OCI-LY3 (cell line): ENCODE results near the gene IL1RAP.

Experiments
- H2AFZ ChIP-seq: fragments of 200-600, 300-600 bp; shearing (Covaris generic); 2 replicates; pipeline ENCODE4 v1.6.0; 2014; ENCODE audit warnings: antibody characterized with exemption, low read depth, low read length
- H3K27ac ChIP-seq: fragments of 200-600, 300-600 bp; sonication (generic); 2 replicates; pipeline ENCODE4 v1.5.1; 2014; ENCODE audit warnings: mild to moderate bottlenecking, low read length, moderate library complexity, mixed read lengths
- H3K27me3 ChIP-seq: fragments of 200-600, 300-600 bp; sonication (generic); 2 replicates; pipeline ENCODE4 v1.6.1; 2014; ENCODE audit warnings: low read depth, low read length, mixed read lengths
- H3K36me3 ChIP-seq: fragments of 200-600, 300-600 bp; sonication (generic); replicated peaks from 2 replicates; pipeline ENCODE3; 2014; ENCODE audit warnings: low read depth, low read length, mixed read lengths
- H3K4me1 ChIP-seq: fragments of 300-600, 200-600 bp; sonication (generic); 2 replicates; pipeline ENCODE4 v1.6.1; 2014; ENCODE audit warnings: low read length, mixed read lengths
- H3K4me2 ChIP-seq: fragments of 200-600, 300-600 bp; sonication (generic); 2 replicates; pipeline ENCODE4 v1.6.1; 2014; ENCODE audit warnings: low read length, mixed read lengths
- H3K4me3 ChIP-seq: fragments of 300-600, 200-600 bp; sonication (generic); 2 replicates; pipeline ENCODE4 v1.5.1; 2014; ENCODE audit warnings: antibody characterized with exemption, mild to moderate bottlenecking, low read length, moderate library complexity
- H3K79me2 ChIP-seq: fragments of 300-600, 200-600 bp; shearing (Covaris generic); 2 replicates; pipeline ENCODE4 v1.6.1; 2014; ENCODE audit warnings: mild to moderate bottlenecking, low read length, mixed read lengths
- H3K9ac ChIP-seq: fragments of 300-600, 200-600 bp; shearing (Covaris generic); 2 replicates; pipeline ENCODE4 v1.6.0; 2014; ENCODE audit warnings: mild to moderate bottlenecking, low read length, moderate library complexity
- H3K9me3 ChIP-seq: fragments of 200-600, 300-600 bp; shearing (Covaris generic); 2 replicates; pipeline ENCODE4 v1.6.1; 2014; ENCODE audit warnings: low read length, mixed read lengths; ENCODE audit not compliant: insufficient read depth
- H4K20me1 ChIP-seq: fragments of 200-600, 300-600 bp; sonication (generic); 2 replicates; pipeline ENCODE4 v1.6.1; 2016; ENCODE audit warnings: low read length, mixed read lengths; ENCODE audit not compliant: insufficient read depth
- CTCF ChIP-seq: fragments of 200-600, 300-600 bp; sonication (generic); IDR thresholded peaks from 2 replicates; pipeline ENCODE4 v1.5.1; 2014; ENCODE audit warnings: antibody characterized with exemption, low read length, low read depth
- EZH2phosphoT487 ChIP-seq: fragments of 200-600 bp; shearing (Covaris generic); IDR thresholded peaks from 2 replicates; pipeline ENCODE4 v1.6.1; 2018; ENCODE audit warnings: antibody characterized with exemption, mixed run types, low read depth

The IL1RAP gene

GRCh38 chr3:190534386-190534785 is 20.5 kb downstream of the IL1RAP start:
- Histone ChIP-seq H3K79me2 (no peaks in the 10 kb centered on the region), H4K20me1 (no peaks in the 10 kb centered on the region), H3K27me3 (no peaks in the 10 kb centered on the region), H3K4me3 (no peak overlapping the region), H3K4me2 (no peak overlapping the region), H3K9ac (no peak overlapping the region), H3K9me3 (no peaks in the 10 kb centered on the region), H3K4me1 (peaks cover 7% of the 10 kb centered on the region), H2AFZ (no peak overlapping the region), H3K27ac (no peak overlapping the region), H3K36me3 (no peaks in the 10 kb centered on the region)
- TF ChIP-seq EZH2phosphoT487 (no peak), CTCF (no peak)

GRCh38 chr3:190534986-190535385 is 21.1 kb downstream of the IL1RAP start:
- Histone ChIP-seq H4K20me1 (no peaks in the 10 kb centered on the region), H3K36me3 (no peaks in the 10 kb centered on the region), H3K4me3 (no peak overlapping the region), H3K79me2 (no peaks in the 10 kb centered on the region), H2AFZ (no peak overlapping the region), H3K27ac (no peak overlapping the region), H3K4me1 (peaks cover 7% of the 10 kb centered on the region), H3K9me3 (no peaks in the 10 kb centered on the region), H3K9ac (no peak overlapping the region), H3K4me2 (no peak overlapping the region), H3K27me3 (no peaks in the 10 kb centered on the region)
- TF ChIP-seq CTCF (no peak), EZH2phosphoT487 (no peak)

- H3K4me1 ChIP-seq, result peaks cover 7% of the 10 kb centered on the region
- H3K79me2 ChIP-seq, result no peaks in the 10 kb centered on the region
- no peak overlapping the region for H2AFZ ChIP-seq
- H3K4me2 ChIP-seq, result no peak overlapping the region
- no peak overlapping the region for H3K9ac ChIP-seq
- H3K36me3 ChIP-seq, result no peaks in the 10 kb centered on the region
- H3K27me3 ChIP-seq, result no peaks in the 10 kb centered on the region
- H3K4me3 ChIP-seq, result no peak overlapping the region
- H3K27ac ChIP-seq, result no peak overlapping the region
- H4K20me1 ChIP-seq, result no peaks in the 10 kb centered on the region
- TF ChIP-seq EZH2phosphoT487, result no peak
- no peak for TF ChIP-seq CTCF
- no peaks in the 10 kb centered on the region for H3K9me3 ChIP-seq
Measured at GRCh38 chr3:190537146-190537545, 23.3 kb downstream of the IL1RAP start.

GRCh38 chr3:190538288-190538687 is 24.4 kb downstream of the IL1RAP start:
- H3K9ac ChIP-seq, result no peak overlapping the region
- H3K36me3 ChIP-seq, result no peaks in the 10 kb centered on the region
- H3K4me1 ChIP-seq, result no peaks in the 10 kb centered on the region
- no peaks in the 10 kb centered on the region for H4K20me1 ChIP-seq
- no peak overlapping the region for H3K4me2 ChIP-seq
- no peak for TF ChIP-seq EZH2phosphoT487
- no peak for TF ChIP-seq CTCF
- H3K4me3 ChIP-seq, result no peak overlapping the region
- H3K27me3 ChIP-seq, result no peaks in the 10 kb centered on the region
- H2AFZ ChIP-seq, result no peak overlapping the region
- H3K9me3 ChIP-seq, result no peaks in the 10 kb centered on the region
- H3K79me2 ChIP-seq, result no peaks in the 10 kb centered on the region
- no peak overlapping the region for H3K27ac ChIP-seq
